SK-N-MC (cell line): ENCODE data around the gene SOD3.

Source experiments
- EZH2 ChIP-seq: fragments of 200-600 bp; sonication (generic); IDR thresholded peaks from one replicate; pipeline ENCODE4 v1.6.1; 2017; ENCODE audit warnings: antibody characterized with exemption
- POLR2AphosphoS5 ChIP-seq: IDR thresholded peaks from 2 replicates; pipeline ENCODE4 v1.6.1; 2012; ENCODE audit warnings: mild to moderate bottlenecking, low read depth, low read length, borderline replicate concordance

- TF ChIP-seq EZH2 (no peak), POLR2AphosphoS5 (no peak)
These were observed 51.3 kb downstream of the SOD3 start for GRCh38 chr4:24846716-24847115.
